Ascending aorta (tissue), 2 donors: ENCODE data around the gene PPP1R37. TPM values are rescaled to one million over a fixed set of nuclear protein-coding genes. Genes with fewer than 3 reads are reported as not detected.

Experiments used
- DNase-seq, 2 donors: peaks; one replicate each; pipeline ENCODE4 v3.0.0-alpha.2; 2019; ENCODE audit warnings: low spot score in 2 of 2
- H3K27ac ChIP-seq, 2 donors: fragments of 200-600 bp; sonication (generic); one replicate each; pipeline ENCODE4 v1.5.1; 2016 to 2017; ENCODE audit warnings: mild to moderate bottlenecking in 1 of 2
- H3K27me3 ChIP-seq: fragments of 200-600 bp; sonication (generic); one replicate; pipeline ENCODE4 v1.5.1; 2017
- H3K36me3 ChIP-seq, 2 donors: fragments of 200-600 bp; sonication (generic); one replicate each; pipeline ENCODE4 v1.5.1; 2016
- H3K4me1 ChIP-seq, 2 donors: fragments of 200-600 bp; sonication (generic); one replicate each; pipeline ENCODE4 v1.5.1; 2016 to 2017; ENCODE audit warnings: mild to moderate bottlenecking in 1 of 2
- H3K4me3 ChIP-seq, 2 donors: fragments of 200-600 bp; sonication (generic); one replicate each; pipeline ENCODE4 v1.5.1; 2016 to 2017; ENCODE audit warnings: mild to moderate bottlenecking in 1 of 2
- H3K9me3 ChIP-seq, 2 donors: fragments of 200-600 bp; sonication (generic); one replicate each; pipeline ENCODE4 v1.5.1; 2016
- CTCF ChIP-seq, 3 experiments: fragments of 200-600 bp in 2 of 3; fragments of 450-650 bp in 1 of 3; sonication (generic) in 2 of 3; IDR thresholded peaks; one replicate each; pipeline ENCODE4 v1.5.1; 2016 to 2019; ENCODE audit warnings: antibody characterized with exemption in 3 of 3, mild to moderate bottlenecking in 1 of 3, moderate library complexity in 1 of 3
- intact Hi-C: fragments of 100-400 bp; cut with DNase I; formaldehyde crosslinking; loops from one replicate; pipeline ENCODE4 v1.15.1; 2023
- total RNA-seq: library from RNA; depleted of rRNA; stranded (reverse); fragments of >200 nt; gene quantifications from one replicate; pipeline ENCODE4 v1.1.0, GENCODE V29; 2016

The PPP1R37 gene
- total RNA-seq, 1 donor from 2014 or later = 17.6 TPM

DNA sequence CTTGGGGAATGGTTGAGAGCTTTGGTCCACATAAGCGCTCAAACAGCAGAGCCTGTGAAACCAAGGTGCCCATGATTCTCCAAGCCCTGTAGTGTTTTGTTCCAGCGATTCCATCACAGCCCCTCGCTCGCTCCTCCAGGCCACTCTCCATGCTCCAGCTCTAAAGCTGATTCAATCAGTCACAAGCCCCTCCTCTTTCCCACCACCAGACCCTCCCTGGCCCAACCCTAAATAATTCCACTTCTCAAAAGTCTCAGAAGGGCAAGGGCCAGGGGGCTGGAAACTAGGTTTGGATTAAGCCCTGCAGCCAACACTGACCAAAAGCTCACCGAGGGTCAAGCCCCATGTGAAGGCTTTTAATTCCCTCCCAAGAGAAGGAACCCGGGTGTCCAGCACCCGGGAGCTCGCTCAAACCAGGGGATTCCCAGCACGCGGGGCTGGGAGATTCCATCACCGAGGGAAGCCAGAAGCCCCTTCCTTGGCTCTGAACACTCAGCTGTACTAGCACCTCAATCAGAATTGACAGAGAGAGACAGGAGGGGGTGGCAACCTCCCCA is 18.2 kb upstream of the PPP1R37 start:
- intact Hi-C loops = no loop called here
- peaks cover 16 to 22% of the 10 kb centered on the region in 2 donors for H3K36me3 ChIP-seq
- peak overlapping the region in 1 of 2 donors; percentile 62 for H3K4me3 ChIP-seq
- no peaks in the 10 kb centered on the region for H3K27me3 ChIP-seq
- no peak for TF ChIP-seq CTCF (IDR thresholded peaks at IDR 0.05)
- no peaks in the 10 kb centered on the region for H3K9me3 ChIP-seq
- peaks cover 2 to 4% of the 10 kb centered on the region in 2 donors for H3K4me1 ChIP-seq
- no peak for DNase-seq
- peak overlapping the region; percentile 27 to 43 for H3K27ac ChIP-seq

- peak overlapping the region; percentile 12 to 62 for H3K4me3 ChIP-seq
- DNase-seq = peak; percentile 47 to 77
Observed at GRCh38 chr19:45075301-45076028, 17.5 kb upstream of the PPP1R37 start.

DNA sequence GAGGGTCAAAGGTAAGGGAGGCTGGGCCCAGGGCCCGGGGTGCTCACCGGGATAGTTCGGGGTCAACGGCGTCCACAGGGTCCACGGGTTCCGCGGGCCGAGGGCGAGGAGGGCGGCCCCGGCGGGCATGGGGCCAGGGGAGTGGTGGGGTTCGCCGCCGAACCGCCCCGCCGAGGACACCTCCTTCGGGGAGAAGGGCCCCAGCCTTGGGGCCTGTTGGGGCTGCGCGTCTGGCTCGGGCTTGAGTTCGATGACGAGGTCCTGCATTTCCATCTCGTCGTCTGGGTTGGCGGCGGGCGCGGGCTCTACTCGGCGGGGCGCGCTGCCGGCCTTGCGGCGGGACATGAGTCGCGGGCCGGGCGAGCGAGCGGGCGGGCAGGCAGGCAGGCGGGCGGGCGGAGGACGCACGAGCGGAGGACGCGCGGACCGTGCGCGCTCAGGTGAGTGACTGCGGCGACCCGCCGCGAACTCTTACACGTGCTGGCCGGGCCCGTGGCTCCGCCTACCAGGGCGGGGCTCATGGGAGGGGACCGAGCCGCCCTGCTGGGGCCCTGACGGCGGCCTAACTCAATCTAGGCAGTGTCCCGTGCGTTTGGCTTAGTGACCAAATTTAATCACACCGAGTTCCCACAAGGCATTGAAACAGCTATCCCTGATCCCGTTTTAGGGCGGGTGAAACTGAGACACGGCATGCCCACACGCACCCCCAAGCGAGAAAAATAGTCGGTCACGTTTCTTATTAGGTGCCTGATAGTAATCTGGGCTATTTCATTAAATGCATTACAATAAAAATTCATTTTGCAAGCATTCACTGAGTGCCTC is 16.7 kb upstream of the PPP1R37 start, which contains the start of gene ZNF296:
Gene ZNF296 (minus strand): TSS at position 450 of the 822 bp plus-strand sequence. CDS start 105 bp downstream, at position 345.
- H3K4me1 ChIP-seq = peaks cover 7 to 10% of the 10 kb centered on the region in 2 donors
- TF ChIP-seq CTCF (IDR thresholded peaks at IDR 0.05) = no peak
- no peaks in the 10 kb centered on the region for H3K9me3 ChIP-seq
- intact Hi-C loops = no loop called here
- no peaks in the 10 kb centered on the region for H3K27me3 ChIP-seq
- peak in 1 of 2 donors; percentile 83 for DNase-seq
- peak within 1 kb of the TSS; percentile 43 to 44 for H3K27ac ChIP-seq
- H3K36me3 ChIP-seq = peaks cover 6 to 7% of the 10 kb centered on the region in 2 donors
- H3K4me3 ChIP-seq = peak within 1 kb of the TSS; percentile 12 to 62

More at GRCh38 chr19:45075301-45076028, 17.5 kb upstream of the PPP1R37 start:
- Histone ChIP-seq H3K36me3 (peaks cover 9 to 15% of the 10 kb centered on the region in 2 donors), H3K4me1 (peaks cover 7 to 10% of the 10 kb centered on the region in 2 donors), H3K27ac (peak overlapping the region; percentile 27 to 43), H3K27me3 (no peaks in the 10 kb centered on the region), H3K9me3 (no peaks in the 10 kb centered on the region)
- no peak for TF ChIP-seq CTCF (IDR thresholded peaks at IDR 0.05)
- intact Hi-C loops = no loop called here

DNA sequence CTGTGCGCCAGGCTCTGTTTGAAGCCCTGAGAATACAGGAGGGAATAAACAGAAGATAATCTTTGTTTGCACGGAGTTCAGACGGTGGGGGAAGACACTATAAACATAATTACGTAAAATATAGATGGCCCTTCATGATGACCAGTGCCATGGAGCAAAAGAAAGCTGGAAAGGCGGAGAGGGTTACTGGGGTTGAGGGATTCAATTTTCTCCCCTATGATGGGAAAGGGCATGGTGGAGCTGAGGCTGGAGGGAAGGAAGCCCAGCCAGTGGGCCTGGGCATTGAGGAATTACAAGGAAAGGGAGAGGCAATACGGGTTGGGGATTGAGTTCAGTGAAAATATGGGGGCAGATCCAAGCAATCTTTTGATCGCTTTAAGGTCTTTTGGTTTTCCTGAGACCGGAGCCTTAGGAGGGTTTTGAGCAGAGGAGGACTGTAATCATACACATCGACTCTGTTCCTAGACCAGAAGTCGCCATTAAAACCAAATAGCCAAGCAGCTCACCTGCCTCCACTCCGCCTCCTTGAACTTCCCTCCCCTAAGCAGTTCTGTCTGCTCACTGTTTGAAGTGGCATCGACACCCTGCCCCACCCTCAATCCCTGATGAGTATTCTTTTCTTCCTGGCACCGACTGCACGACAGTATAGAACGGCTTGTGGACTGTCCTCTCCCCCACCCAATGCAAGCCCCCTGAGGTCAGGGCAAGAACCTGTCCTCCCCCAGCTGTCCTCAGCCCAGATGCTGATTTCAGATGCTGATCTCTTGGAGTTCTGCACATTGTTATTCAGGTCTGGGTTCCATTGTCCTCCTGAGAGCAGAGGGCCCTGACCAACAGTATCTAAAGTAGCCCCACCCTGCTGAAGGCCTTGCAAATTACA is 15.9 kb upstream of the PPP1R37 start:
- Histone ChIP-seq H3K27ac (no peak overlapping the region), H3K4me3 (peak overlapping the region; percentile 12 to 62), H3K4me1 (peaks cover 7 to 10% of the 10 kb centered on the region in 2 donors), H3K27me3 (no peaks in the 10 kb centered on the region), H3K9me3 (no peaks in the 10 kb centered on the region), H3K36me3 (peaks cover 3 to 6% of the 10 kb centered on the region in 2 donors)
- no peak for TF ChIP-seq CTCF (IDR thresholded peaks at IDR 0.05)
- intact Hi-C loops = no loop called here
- no peak for DNase-seq
